K562 (cell line): ENCODE data around the gene SPATA13. TPM values are rescaled to one million over a fixed set of nuclear protein-coding genes. Genes with fewer than 3 reads are reported as not detected.

Source experiments
- CHD7 ChIP-seq: fragments of 200-600 bp; sonication (generic); IDR thresholded peaks from one replicate; pipeline ENCODE4 v1.6.1; 2012; ENCODE audit warnings: mild to moderate bottlenecking, low read depth, low read length, inconsistent platforms
- SPI1 ChIP-seq: IDR thresholded peaks from 2 replicates; pipeline ENCODE4 v1.6.1; 2011; ENCODE audit warnings: low read depth, low read length, control low read depth, borderline replicate concordance
- polyA plus RNA-seq, 8 experiments: library from polyadenylated mRNA; depleted of rRNA in 4 of 8; stranded (reverse) in 5 of 8; unstranded in 3 of 8; fragments of >200 nt; fragmentation: Nextera tagmentation in 2 of 8; fragmentation: Illumina TruSeq in 1 of 8; extraction: Ambion mirVana in 2 of 8; extraction: Trizol in 1 of 8; gene quantifications; 2 replicates each; pipeline versions ENCODE4 v1.2.1 to v1.2.3, GENCODE V29; 2011 to 2014; ENCODE audit warnings: inconsistent platforms in 1 of 8, missing spikeins in 1 of 8
- total RNA-seq, 7 experiments: library from RNA; depleted of rRNA in 6 of 7; stranded (reverse); fragments of >200 nt in 6 of 7; fragmentation: Illumina TruSeq in 2 of 7; extraction: Trizol in 2 of 7; gene quantifications; 2 replicates each; pipeline versions ENCODE4 v1.2.1 to v1.2.3, GENCODE V29; 2011 to 2021; ENCODE audit warnings: low replicate concordance in 1 of 7

SPATA13 gene
- total and polyA plus RNA-seq, 9 of the 15 experiments (the other 6 are each of a cell fraction or from before 2014, with no cell fraction given), result 0.08 to 0.99 (median 0.21) TPM; not detected in 2

- TF ChIP-seq CHD7, result no peak
- no peak for TF ChIP-seq SPI1
Observed at GRCh38 chr13:24149246-24150032, 11.1 kb upstream of the SPATA13 start (continued).
